Measurements from ENCODE around the gene GGNBP2. TPM values are rescaled to one million over a fixed set of nuclear protein-coding genes. Genes with fewer than 3 reads are reported as not detected.
"Not testable (repeated sequence)": the region's sequence is repeated elsewhere in the genome, so short reads cannot be mapped to it uniquely, and the experiment has no call there.

The GGNBP2 gene
- total RNA-seq, 2 donors from 2014 or later, result 36.3 to 43.8 TPM

DNA sequence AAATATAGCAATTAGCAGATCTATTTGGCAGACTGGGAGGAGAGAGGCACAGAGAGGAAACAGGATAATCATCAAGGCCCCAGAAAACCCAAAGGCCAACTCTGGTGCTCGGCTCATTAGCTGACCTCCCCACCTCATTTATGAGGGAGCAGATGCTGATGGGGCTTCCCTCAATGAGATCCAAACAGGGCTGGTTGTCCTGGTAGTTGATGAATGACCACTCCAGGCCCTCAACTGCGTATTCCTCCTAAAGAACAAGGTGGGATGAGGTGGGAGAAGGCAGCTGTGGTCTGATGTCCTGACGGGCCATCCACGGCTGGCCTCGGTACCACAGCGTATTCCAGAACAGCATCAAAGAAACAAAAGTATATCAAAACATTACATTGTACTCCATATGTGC lies 37.5 kb upstream of the GGNBP2 start:
- Histone ChIP-seq H3K27ac (no peak overlapping the region), H3K36me3 (replicated peaks in 1 of 2; ENCODE audit: insufficient read depth in 1 of 2, low read depth in 2 of 2) (peaks cover 0 to 8% of the 10 kb centered on the region in 2 donors), H3K4me1 (no peaks in the 10 kb centered on the region), H3K9me3 (no peaks in the 10 kb centered on the region), H3K27me3 (no peaks in the 10 kb centered on the region), H3K4me3 (no peak overlapping the region)
- intact Hi-C loops (cut with DNase I), result no loop called here
- TF ChIP-seq, protein P1, sequence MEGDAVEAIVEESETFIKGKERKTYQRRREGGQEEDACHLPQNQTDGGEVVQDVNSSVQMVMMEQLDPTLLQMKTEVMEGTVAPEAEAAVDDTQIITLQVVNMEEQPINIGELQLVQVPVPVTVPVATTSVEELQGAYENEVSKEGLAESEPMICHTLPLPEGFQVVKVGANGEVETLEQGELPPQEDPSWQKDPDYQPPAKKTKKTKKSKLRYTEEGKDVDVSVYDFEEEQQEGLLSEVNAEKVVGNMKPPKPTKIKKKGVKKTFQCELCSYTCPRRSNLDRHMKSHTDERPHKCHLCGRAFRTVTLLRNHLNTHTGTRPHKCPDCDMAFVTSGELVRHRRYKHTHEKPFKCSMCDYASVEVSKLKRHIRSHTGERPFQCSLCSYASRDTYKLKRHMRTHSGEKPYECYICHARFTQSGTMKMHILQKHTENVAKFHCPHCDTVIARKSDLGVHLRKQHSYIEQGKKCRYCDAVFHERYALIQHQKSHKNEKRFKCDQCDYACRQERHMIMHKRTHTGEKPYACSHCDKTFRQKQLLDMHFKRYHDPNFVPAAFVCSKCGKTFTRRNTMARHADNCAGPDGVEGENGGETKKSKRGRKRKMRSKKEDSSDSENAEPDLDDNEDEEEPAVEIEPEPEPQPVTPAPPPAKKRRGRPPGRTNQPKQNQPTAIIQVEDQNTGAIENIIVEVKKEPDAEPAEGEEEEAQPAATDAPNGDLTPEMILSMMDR (IDR thresholded peaks at IDR 0.05), result no peak
- no peak for TF ChIP-seq POLR2A (IDR thresholded peaks at IDR 0.05)
- DNase-seq (no peak), ATAC-seq (no peak)
- 89 to 92% methylated on average over 6 of the region's 6 CpGs for WGBS, 2 donors

DNA sequence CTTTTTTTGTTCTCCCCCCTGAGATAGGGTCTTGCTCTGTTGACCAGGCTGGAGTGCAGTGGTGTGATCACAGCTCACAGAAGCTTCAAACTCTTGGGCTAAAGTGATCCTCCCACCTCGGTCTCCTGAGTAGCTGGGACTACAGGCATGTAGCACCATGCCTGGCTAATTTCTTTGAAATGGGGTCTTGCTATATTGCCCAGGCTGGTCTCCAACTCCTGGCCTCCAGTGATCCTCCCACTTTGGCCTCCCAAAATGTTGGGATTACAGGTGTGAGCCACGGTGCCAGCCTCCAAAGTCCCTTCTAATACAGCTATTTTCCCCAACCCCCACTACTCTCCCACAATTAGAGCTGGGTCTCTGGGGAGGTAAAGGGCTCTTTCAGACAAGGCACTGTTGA lies 36.3 kb upstream of the GGNBP2 start:
- H3K4me1 ChIP-seq; H3K9me3 ChIP-seq; H3K27me3 ChIP-seq; H3K27ac ChIP-seq; intact Hi-C loops (cut with DNase I); H3K4me3 ChIP-seq; DNase-seq; ATAC-seq; H3K36me3 ChIP-seq (replicated peaks in 1 of 2; ENCODE audit: insufficient read depth in 1 of 2, low read depth in 2 of 2): not testable (repeated sequence)
- 89 to 93% methylated on average over 2 of the region's 2 CpGs for WGBS, 2 donors

DNA sequence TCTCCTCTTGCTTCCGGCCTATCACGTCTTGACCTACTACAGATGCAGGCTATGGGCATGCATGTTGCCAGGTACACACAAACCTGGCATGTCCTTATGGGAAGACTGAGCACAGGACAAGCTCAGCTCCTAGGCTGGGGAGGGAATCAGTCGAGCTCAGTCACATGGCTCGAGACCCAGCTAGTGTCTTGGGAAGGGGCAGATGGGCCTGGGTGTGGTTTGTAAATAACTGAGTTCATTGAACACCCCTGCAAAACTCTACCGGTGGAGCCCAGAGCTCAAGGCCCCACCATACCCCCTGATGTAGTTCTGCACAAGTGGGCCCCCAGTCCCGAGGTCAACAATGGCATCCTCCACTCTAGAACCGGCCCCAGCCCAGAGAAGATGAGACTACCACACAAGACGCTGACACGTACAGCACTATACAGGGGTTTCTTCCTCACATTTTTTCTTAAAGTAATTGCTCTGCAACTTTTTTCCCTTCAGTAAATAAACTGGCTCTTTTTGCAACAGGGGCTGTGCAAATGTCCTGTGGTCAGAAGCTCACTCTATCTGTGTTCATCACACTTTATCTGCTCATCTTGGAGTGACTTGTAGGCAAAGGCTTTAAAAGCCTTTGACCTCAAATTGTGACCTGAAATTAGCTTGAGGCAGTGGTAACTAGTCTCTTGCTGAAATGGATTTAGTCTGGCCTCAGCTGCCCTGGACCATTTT lies 35.3 kb upstream of the GGNBP2 start:
- TF ChIP-seq, protein P1 (IDR thresholded peaks at IDR 0.05), result no peak
- TF ChIP-seq POLR2A (IDR thresholded peaks at IDR 0.05), result no peak
- 92 to 100% methylated on average over 8 to 9 of the region's 9 CpGs for WGBS, 2 donors
- no peaks in the 10 kb centered on the region for H3K27me3 ChIP-seq

DNA sequence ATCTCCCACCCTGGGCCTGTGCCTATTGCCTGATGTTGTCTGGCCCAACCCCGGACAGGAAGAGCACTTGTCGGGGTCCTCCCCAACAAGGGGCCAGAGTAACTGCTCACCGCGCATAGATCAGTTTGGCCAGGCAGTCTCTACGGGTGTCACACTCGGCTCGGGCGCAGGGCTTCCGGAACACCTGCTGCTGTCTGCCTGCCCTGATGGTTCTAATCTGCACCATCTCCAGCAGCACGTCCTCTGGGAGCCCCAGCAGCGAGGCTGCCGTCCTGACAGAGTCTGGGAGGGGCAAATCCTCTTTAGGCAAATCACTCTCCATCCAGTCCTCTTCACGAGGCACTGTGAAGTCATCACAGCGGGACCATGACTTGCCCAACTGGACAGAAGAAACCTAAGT lies 34.1 kb upstream of the GGNBP2 start:
- no peaks in the 10 kb centered on the region for H3K27me3 ChIP-seq
- 85 to 86% methylated on average over 7 to 14 of the region's 14 CpGs for WGBS, 2 donors
- no peak for ATAC-seq

More for the DNA sequence above, 35.3 kb upstream of the GGNBP2 start:
- ATAC-seq (no peak), DNase-seq (no peak)
- no peak overlapping the region for H3K4me3 ChIP-seq
- intact Hi-C loops (cut with DNase I), result no loop called here
- H3K4me1 ChIP-seq, result no peaks in the 10 kb centered on the region
- H3K36me3 ChIP-seq (replicated peaks in 1 of 2; ENCODE audit: insufficient read depth in 1 of 2, low read depth in 2 of 2), result peaks cover 0 to 8% of the 10 kb centered on the region in 2 donors
- H3K27ac ChIP-seq, result no peak overlapping the region
- no peaks in the 10 kb centered on the region for H3K9me3 ChIP-seq

DNA sequence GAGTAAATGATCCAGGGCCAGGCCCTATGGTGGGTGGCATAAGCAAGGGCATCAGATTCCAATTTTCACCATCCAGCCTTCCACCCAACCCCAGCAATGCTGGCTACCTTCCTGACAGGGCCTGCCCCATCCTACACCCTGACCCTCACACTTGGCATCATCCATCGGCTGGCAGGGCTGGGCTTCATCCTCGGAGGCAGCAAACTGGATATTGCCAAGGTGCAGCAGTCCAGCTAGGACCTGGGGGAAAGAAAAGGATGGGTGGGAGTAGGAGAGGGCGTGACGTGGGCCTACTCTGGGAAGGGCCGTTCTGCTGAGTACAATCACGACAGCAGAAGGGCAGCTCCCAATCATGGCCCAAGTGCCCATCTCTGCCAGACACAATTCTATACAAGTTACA lies 33.5 kb upstream of the GGNBP2 start:
- H3K27ac ChIP-seq, result no peak overlapping the region
- peaks cover 0 to 10% of the 10 kb centered on the region in 2 donors for H3K36me3 ChIP-seq (replicated peaks in 1 of 2; ENCODE audit: insufficient read depth in 1 of 2, low read depth in 2 of 2)
- H3K4me3 ChIP-seq, result no peak overlapping the region
- no peaks in the 10 kb centered on the region for H3K9me3 ChIP-seq
- ATAC-seq, result no peak
- no peaks in the 10 kb centered on the region for H3K4me1 ChIP-seq
- H3K27me3 ChIP-seq, result no peaks in the 10 kb centered on the region
- 83 to 95% methylated on average over 4 to 6 of the region's 6 CpGs for WGBS, 2 donors
- TF ChIP-seq POLR2A (IDR thresholded peaks at IDR 0.05), result no peak
- TF ChIP-seq, protein P1 (IDR thresholded peaks at IDR 0.05), result no peak
- no peak for DNase-seq
- intact Hi-C loops (cut with DNase I), result no loop called here

More for the DNA sequence above, 34.1 kb upstream of the GGNBP2 start:
- intact Hi-C loops (cut with DNase I), result no loop called here
- no peak for TF ChIP-seq POLR2A (IDR thresholded peaks at IDR 0.05)
- TF ChIP-seq, protein P1 (IDR thresholded peaks at IDR 0.05), result no peak
- DNase-seq, result no peak
- H3K4me3 ChIP-seq, result no peak overlapping the region
- no peaks in the 10 kb centered on the region for H3K9me3 ChIP-seq
- H3K27ac ChIP-seq, result no peak overlapping the region
- no peaks in the 10 kb centered on the region for H3K4me1 ChIP-seq
- H3K36me3 ChIP-seq (replicated peaks in 1 of 2; ENCODE audit: insufficient read depth in 1 of 2, low read depth in 2 of 2), result peaks cover 0 to 6% of the 10 kb centered on the region in 2 donors

All from body of pancreas (tissue), 4 donors.